Measurements from ENCODE around the gene ACTN2.

Gene ACTN2

DNA sequence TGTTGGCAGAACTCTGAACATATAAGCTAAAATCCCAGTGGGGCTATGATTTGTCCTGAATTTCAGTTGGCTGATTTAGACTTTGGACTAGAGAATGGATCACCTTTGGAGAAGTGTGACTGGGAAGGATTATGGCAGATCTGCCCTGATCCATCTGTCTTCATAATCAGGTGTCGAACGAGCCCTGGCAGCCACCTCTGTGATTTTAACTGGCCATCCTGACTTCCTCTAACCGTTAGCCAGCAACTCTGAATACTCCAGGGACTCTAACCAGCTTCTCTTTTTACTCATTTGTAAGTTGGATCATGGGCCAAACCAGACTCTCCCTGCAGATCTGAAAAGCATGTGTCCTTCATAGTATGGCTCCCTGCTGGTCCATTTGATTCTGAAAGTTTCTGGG, 32.0 kb downstream of the ACTN2 start:
- H3K4ac ChIP-seq (ENCODE audit: low read length): no peak overlapping the region
- H3K18ac ChIP-seq (ENCODE audit: low read length): no peak overlapping the region
- no peak for DNase-seq (ENCODE audit: low spot score)
- no peak overlapping the region for H4K91ac ChIP-seq (ENCODE audit: low read depth, low read length, poor library complexity)
- H2AK5ac ChIP-seq (ENCODE audit: low read depth, low read length): no peak overlapping the region
- no peaks in the 10 kb centered on the region for H3K27me3 ChIP-seq (ENCODE audit: control insufficient read depth in 3 of 3, insufficient read depth in 3 of 3, low read depth in 1 of 3, low read length in 3 of 3)
- H3K36me3 ChIP-seq (replicated peaks in 1 of 2; ENCODE audit: control insufficient read depth in 2 of 2, insufficient read depth in 2 of 2, low read length in 2 of 2): no peaks in the 10 kb centered on the region
- no peak overlapping the region for H3K27ac ChIP-seq (replicated peaks; ENCODE audit: low read length)
- no peak overlapping the region for H2BK120ac ChIP-seq (ENCODE audit: low read depth, low read length)
- H3K79me1 ChIP-seq (ENCODE audit: low read depth, low read length): no peaks in the 10 kb centered on the region
- no peak overlapping the region for H3K14ac ChIP-seq (ENCODE audit: low read length)
- no peak overlapping the region for H3K23ac ChIP-seq (ENCODE audit: low read depth, low read length, poor library complexity)
- no peak overlapping the region for H2BK15ac ChIP-seq (ENCODE audit: low read length)
- H2BK12ac ChIP-seq (ENCODE audit: low read length): no peak overlapping the region
- no peak overlapping the region for H4K8ac ChIP-seq (ENCODE audit: low read depth, low read length)
- H3K9ac ChIP-seq (ENCODE audit: low read depth, low read length, poor library complexity): no peak overlapping the region
- no peaks in the 10 kb centered on the region for H3K4me1 ChIP-seq (ENCODE audit: control insufficient read depth in 2 of 2, insufficient read depth in 1 of 2, low read depth in 1 of 2, low read length in 2 of 2)
- no peak overlapping the region for H3K4me2 ChIP-seq (ENCODE audit: insufficient read depth, low read length, poor library complexity, severe bottlenecking)
- no peak overlapping the region for H2BK5ac ChIP-seq (ENCODE audit: low read length)
- WGBS, 2 donors (ENCODE audit: extremely low coverage in 2 of 2, insufficient read length in 2 of 2, insufficient replicate concordance in 1 of 2): no CpG with 5 or more reads among the region's 3 CpGs
- H2AFZ ChIP-seq (ENCODE audit: low read length): no peak overlapping the region
- H3K9me3 ChIP-seq (replicated peaks in 1 of 2; ENCODE audit: control insufficient read depth in 2 of 2, insufficient read depth in 1 of 2, low read depth in 1 of 2, low read length in 2 of 2): no peaks in the 10 kb centered on the region
- H3K4me3 ChIP-seq (ENCODE audit: low read length in 2 of 2): no peak overlapping the region

GRCh38 chr1:236720206-236720605, 33.9 kb downstream of the ACTN2 start:
- no peak for DNase-seq (ENCODE audit: low spot score)
- Histone ChIP-seq H3K27ac (replicated peaks; ENCODE audit: low read length) (no peak overlapping the region), H3K18ac (ENCODE audit: low read length) (no peak overlapping the region)

DNA sequence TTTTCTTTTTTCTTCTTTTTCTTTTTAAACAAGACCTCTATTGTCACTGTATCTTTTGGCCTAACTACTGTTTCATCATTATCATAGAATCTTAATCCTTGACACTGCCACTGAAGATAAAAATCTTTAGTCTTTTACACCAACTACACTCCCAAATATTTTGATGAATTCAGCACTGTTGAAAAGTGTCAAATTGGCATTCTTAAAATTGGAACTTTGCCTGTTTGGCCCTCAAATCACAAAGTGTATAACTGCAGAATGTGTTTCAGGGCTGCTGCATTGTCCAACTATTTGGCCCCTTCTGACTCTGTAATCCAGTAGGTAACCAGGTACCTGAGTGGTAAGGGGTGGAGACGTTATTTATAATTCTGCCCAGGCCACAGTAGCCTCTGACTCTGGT, 34.3 kb downstream of the ACTN2 start:
- H3K9me3 ChIP-seq (replicated peaks in 1 of 2; ENCODE audit: control insufficient read depth in 2 of 2, insufficient read depth in 1 of 2, low read depth in 1 of 2, low read length in 2 of 2): peaks cover 0 to 2% of the 10 kb centered on the region in 2 donors
- H3K27ac ChIP-seq (replicated peaks; ENCODE audit: low read length): no peak overlapping the region
- H3K9ac ChIP-seq (ENCODE audit: low read depth, low read length, poor library complexity): no peak overlapping the region
- no peak overlapping the region for H2AFZ ChIP-seq (ENCODE audit: low read length)
- H3K79me1 ChIP-seq (ENCODE audit: low read depth, low read length): no peaks in the 10 kb centered on the region
- H3K14ac ChIP-seq (ENCODE audit: low read length): no peak overlapping the region
- H3K4ac ChIP-seq (ENCODE audit: low read length): no peak overlapping the region
- H2BK15ac ChIP-seq (ENCODE audit: low read length): no peak overlapping the region
- H3K27me3 ChIP-seq (ENCODE audit: control insufficient read depth in 3 of 3, insufficient read depth in 3 of 3, low read depth in 1 of 3, low read length in 3 of 3): no peaks in the 10 kb centered on the region
- no peak overlapping the region for H4K8ac ChIP-seq (ENCODE audit: low read depth, low read length)
- no peak overlapping the region for H2BK5ac ChIP-seq (ENCODE audit: low read length)
- no peak overlapping the region for H4K91ac ChIP-seq (ENCODE audit: low read depth, low read length, poor library complexity)
- H3K4me1 ChIP-seq (ENCODE audit: control insufficient read depth in 2 of 2, insufficient read depth in 1 of 2, low read depth in 1 of 2, low read length in 2 of 2): no peaks in the 10 kb centered on the region
- WGBS, 2 donors (ENCODE audit: extremely low coverage in 2 of 2, insufficient read length in 2 of 2, insufficient replicate concordance in 1 of 2): no CpG with 5 or more reads among the region's 1 CpG
- H3K36me3 ChIP-seq (replicated peaks in 1 of 2; ENCODE audit: control insufficient read depth in 2 of 2, insufficient read depth in 2 of 2, low read length in 2 of 2): no peaks in the 10 kb centered on the region
- H3K4me3 ChIP-seq (ENCODE audit: low read length in 2 of 2): no peak overlapping the region
- H3K23ac ChIP-seq (ENCODE audit: low read depth, low read length, poor library complexity): no peak overlapping the region
- no peak overlapping the region for H2BK120ac ChIP-seq (ENCODE audit: low read depth, low read length)
- DNase-seq (ENCODE audit: low spot score): no peak
- no peak overlapping the region for H2BK12ac ChIP-seq (ENCODE audit: low read length)
- no peak overlapping the region for H2AK5ac ChIP-seq (ENCODE audit: low read depth, low read length)
- no peak overlapping the region for H3K4me2 ChIP-seq (ENCODE audit: insufficient read depth, low read length, poor library complexity, severe bottlenecking)
- H3K18ac ChIP-seq (ENCODE audit: low read length): no peak overlapping the region

More at GRCh38 chr1:236720206-236720605, 33.9 kb downstream of the ACTN2 start:
- no peaks in the 10 kb centered on the region for H3K79me1 ChIP-seq (ENCODE audit: low read depth, low read length)
- H2AK5ac ChIP-seq (ENCODE audit: low read depth, low read length): no peak overlapping the region
- H2BK15ac ChIP-seq (ENCODE audit: low read length): no peak overlapping the region
- H3K4me2 ChIP-seq (ENCODE audit: insufficient read depth, low read length, poor library complexity, severe bottlenecking): no peak overlapping the region
- no peaks in the 10 kb centered on the region for H3K36me3 ChIP-seq (replicated peaks in 1 of 2; ENCODE audit: control insufficient read depth in 2 of 2, insufficient read depth in 2 of 2, low read length in 2 of 2)
- no peak overlapping the region for H2BK5ac ChIP-seq (ENCODE audit: low read length)
- H4K91ac ChIP-seq (ENCODE audit: low read depth, low read length, poor library complexity): no peak overlapping the region
- H3K4me1 ChIP-seq (ENCODE audit: control insufficient read depth in 2 of 2, insufficient read depth in 1 of 2, low read depth in 1 of 2, low read length in 2 of 2): no peaks in the 10 kb centered on the region
- no peak overlapping the region for H2BK120ac ChIP-seq (ENCODE audit: low read depth, low read length)
- H3K9me3 ChIP-seq (replicated peaks in 1 of 2; ENCODE audit: control insufficient read depth in 2 of 2, insufficient read depth in 1 of 2, low read depth in 1 of 2, low read length in 2 of 2): peaks cover 0 to 2% of the 10 kb centered on the region in 2 donors
- H2AFZ ChIP-seq (ENCODE audit: low read length): no peak overlapping the region
- WGBS, 2 donors (ENCODE audit: extremely low coverage in 2 of 2, insufficient read length in 2 of 2, insufficient replicate concordance in 1 of 2): no CpG with 5 or more reads among the region's 3 CpGs
- H3K27me3 ChIP-seq (ENCODE audit: control insufficient read depth in 3 of 3, insufficient read depth in 3 of 3, low read depth in 1 of 3, low read length in 3 of 3): no peaks in the 10 kb centered on the region
- no peak overlapping the region for H3K14ac ChIP-seq (ENCODE audit: low read length)
- no peak overlapping the region for H3K4ac ChIP-seq (ENCODE audit: low read length)
- no peak overlapping the region for H4K8ac ChIP-seq (ENCODE audit: low read depth, low read length)
- H2BK12ac ChIP-seq (ENCODE audit: low read length): no peak overlapping the region
- H3K9ac ChIP-seq (ENCODE audit: low read depth, low read length, poor library complexity): no peak overlapping the region
- no peak overlapping the region for H3K23ac ChIP-seq (ENCODE audit: low read depth, low read length, poor library complexity)
- H3K4me3 ChIP-seq (ENCODE audit: low read length in 2 of 2): no peak overlapping the region

DNA sequence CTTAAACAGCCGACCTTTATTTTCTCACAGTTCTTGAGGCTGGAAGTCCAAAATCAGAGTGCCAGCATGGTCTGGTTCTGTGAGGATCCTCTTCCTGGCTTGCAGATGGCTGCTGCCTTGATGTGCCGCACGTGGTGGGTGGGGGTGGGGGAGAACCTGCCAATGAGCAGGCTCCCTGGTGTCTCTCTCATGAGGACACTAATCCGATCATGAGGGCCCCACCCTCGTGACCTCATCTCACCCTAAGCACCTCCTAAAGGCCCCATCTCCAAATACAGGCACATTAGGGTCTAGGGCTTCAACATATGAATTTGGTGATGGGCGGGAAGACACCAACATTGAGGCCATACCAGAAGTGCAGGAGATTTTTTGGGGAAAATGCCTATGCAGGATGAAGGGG, 37.8 kb downstream of the ACTN2 start:
- Histone ChIP-seq H3K27ac (replicated peaks; ENCODE audit: low read length) (no peak overlapping the region), H3K27me3 (ENCODE audit: control insufficient read depth in 3 of 3, insufficient read depth in 3 of 3, low read depth in 1 of 3, low read length in 3 of 3) (no peaks in the 10 kb centered on the region), H3K4ac (ENCODE audit: low read length) (no peak overlapping the region), H3K18ac (ENCODE audit: low read length) (no peak overlapping the region), H2BK12ac (ENCODE audit: low read length) (no peak overlapping the region), H3K9me3 (replicated peaks in 1 of 2; ENCODE audit: control insufficient read depth in 2 of 2, insufficient read depth in 1 of 2, low read depth in 1 of 2, low read length in 2 of 2) (peaks cover 0 to 2% of the 10 kb centered on the region in 2 donors), H2BK15ac (ENCODE audit: low read length) (no peak overlapping the region), H4K91ac (ENCODE audit: low read depth, low read length, poor library complexity) (no peak overlapping the region), H3K36me3 (replicated peaks in 1 of 2; ENCODE audit: control insufficient read depth in 2 of 2, insufficient read depth in 2 of 2, low read length in 2 of 2) (no peaks in the 10 kb centered on the region), H3K23ac (ENCODE audit: low read depth, low read length, poor library complexity) (no peak overlapping the region), H4K8ac (ENCODE audit: low read depth, low read length) (no peak overlapping the region), H2BK5ac (ENCODE audit: low read length) (no peak overlapping the region), H2AK5ac (ENCODE audit: low read depth, low read length) (no peak overlapping the region), H3K4me3 (ENCODE audit: low read length in 2 of 2) (no peak overlapping the region), H2AFZ (ENCODE audit: low read length) (no peak overlapping the region), H3K79me1 (ENCODE audit: low read depth, low read length) (no peaks in the 10 kb centered on the region), H2BK120ac (ENCODE audit: low read depth, low read length) (no peak overlapping the region), H3K4me2 (ENCODE audit: insufficient read depth, low read length, poor library complexity, severe bottlenecking) (no peak overlapping the region), H3K9ac (ENCODE audit: low read depth, low read length, poor library complexity) (no peak overlapping the region), H3K4me1 (ENCODE audit: control insufficient read depth in 2 of 2, insufficient read depth in 1 of 2, low read depth in 1 of 2, low read length in 2 of 2) (no peaks in the 10 kb centered on the region), H3K14ac (ENCODE audit: low read length) (no peak overlapping the region)
- DNase-seq (ENCODE audit: low spot score): no peak
- no CpG with 5 or more reads among the region's 6 CpGs for WGBS, 2 donors (ENCODE audit: extremely low coverage in 2 of 2, insufficient read length in 2 of 2, insufficient replicate concordance in 1 of 2)
